Glutamatergic neuron (in vitro differentiated cells): ENCODE measurements around the gene INSC. TPM values are rescaled to one million over a fixed set of nuclear protein-coding genes. Genes with fewer than 3 reads are reported as not detected.

Experiments used
- DNase-seq: peaks from one replicate; pipeline ENCODE4 v3.0.0; 2022
- H3K27ac Mint-ChIP-seq: one replicate; pipeline ENCODE4 v1.8.0; 2020; ENCODE audit warnings: mild to moderate bottlenecking, mixed read lengths, inconsistent platforms; ENCODE audit not compliant: unreplicated experiment
- H3K27me3 Mint-ChIP-seq: one replicate; pipeline ENCODE4 v1.8.0; 2020; ENCODE audit warnings: mild to moderate bottlenecking, moderate library complexity, mixed read lengths, inconsistent platforms; ENCODE audit not compliant: unreplicated experiment
- H3K36me3 Mint-ChIP-seq: one replicate; pipeline ENCODE4 v1.8.0; 2020; ENCODE audit warnings: mild to moderate bottlenecking, mixed read lengths, inconsistent platforms; ENCODE audit not compliant: unreplicated experiment
- H3K4me1 Mint-ChIP-seq: one replicate; pipeline ENCODE4 v1.8.0; 2020; ENCODE audit warnings: mild to moderate bottlenecking, low read depth, mixed read lengths, inconsistent platforms; ENCODE audit not compliant: unreplicated experiment
- H3K4me3 Mint-ChIP-seq: one replicate; pipeline ENCODE4 v1.8.0; 2020; ENCODE audit warnings: mild to moderate bottlenecking, mixed read lengths, inconsistent platforms; ENCODE audit not compliant: unreplicated experiment
- H3K9me3 Mint-ChIP-seq: one replicate; pipeline ENCODE4 v1.8.0; 2020; ENCODE audit warnings: mild to moderate bottlenecking, moderate library complexity, mixed read lengths, inconsistent platforms; ENCODE audit not compliant: unreplicated experiment
- total RNA-seq: library from RNA; stranded (reverse); fragmentation: NEBNext Ultra II Directional; extraction: Animal tissue kit (Norgen Biotek cat#: 25700); gene quantifications from one replicate; pipeline ENCODE4 v1.2.1, GENCODE V29; 2021; ENCODE audit not compliant: unreplicated experiment
- TF ChIP-seq, protein P1 (sequence below): fragments of 200-600 bp; sonication (generic); IDR thresholded peaks from one replicate; pipeline ENCODE4 v1.5.0; 2021; ENCODE audit not compliant: partially characterized antibody, unreplicated experiment

The INSC gene
- total RNA-seq, 1 donor from 2014 or later = not detected

DNA sequence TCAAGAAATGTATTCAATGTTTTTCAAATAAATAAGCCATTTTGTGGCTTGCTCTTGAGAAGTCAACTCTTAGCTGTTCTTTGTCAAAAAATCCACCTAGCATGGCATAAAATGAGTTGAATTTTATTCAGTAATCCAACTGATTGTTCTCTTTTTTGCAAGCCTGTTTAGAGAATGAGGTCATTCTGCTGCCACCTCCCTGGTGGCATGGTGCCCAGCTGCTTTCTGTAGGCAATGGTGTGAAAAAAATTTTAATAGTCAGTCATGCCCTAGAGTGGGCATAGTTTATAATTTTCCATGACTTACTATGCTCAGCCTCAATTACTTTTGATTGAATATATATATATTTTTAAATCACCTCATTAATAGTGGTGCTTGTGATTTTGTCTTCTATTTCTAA, 177.2 kb downstream of the INSC start:
- no peaks in the 10 kb centered on the region for H3K36me3 Mint-ChIP-seq
- H3K4me1 Mint-ChIP-seq = peaks cover 2% of the 10 kb centered on the region
- no peak overlapping the region for H3K4me3 Mint-ChIP-seq
- no peaks in the 10 kb centered on the region for H3K27me3 Mint-ChIP-seq
- TF ChIP-seq, protein P1, sequence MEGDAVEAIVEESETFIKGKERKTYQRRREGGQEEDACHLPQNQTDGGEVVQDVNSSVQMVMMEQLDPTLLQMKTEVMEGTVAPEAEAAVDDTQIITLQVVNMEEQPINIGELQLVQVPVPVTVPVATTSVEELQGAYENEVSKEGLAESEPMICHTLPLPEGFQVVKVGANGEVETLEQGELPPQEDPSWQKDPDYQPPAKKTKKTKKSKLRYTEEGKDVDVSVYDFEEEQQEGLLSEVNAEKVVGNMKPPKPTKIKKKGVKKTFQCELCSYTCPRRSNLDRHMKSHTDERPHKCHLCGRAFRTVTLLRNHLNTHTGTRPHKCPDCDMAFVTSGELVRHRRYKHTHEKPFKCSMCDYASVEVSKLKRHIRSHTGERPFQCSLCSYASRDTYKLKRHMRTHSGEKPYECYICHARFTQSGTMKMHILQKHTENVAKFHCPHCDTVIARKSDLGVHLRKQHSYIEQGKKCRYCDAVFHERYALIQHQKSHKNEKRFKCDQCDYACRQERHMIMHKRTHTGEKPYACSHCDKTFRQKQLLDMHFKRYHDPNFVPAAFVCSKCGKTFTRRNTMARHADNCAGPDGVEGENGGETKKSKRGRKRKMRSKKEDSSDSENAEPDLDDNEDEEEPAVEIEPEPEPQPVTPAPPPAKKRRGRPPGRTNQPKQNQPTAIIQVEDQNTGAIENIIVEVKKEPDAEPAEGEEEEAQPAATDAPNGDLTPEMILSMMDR = no peak
- no peak for DNase-seq
- H3K27ac Mint-ChIP-seq = no peak overlapping the region
- no peaks in the 10 kb centered on the region for H3K9me3 Mint-ChIP-seq

DNA sequence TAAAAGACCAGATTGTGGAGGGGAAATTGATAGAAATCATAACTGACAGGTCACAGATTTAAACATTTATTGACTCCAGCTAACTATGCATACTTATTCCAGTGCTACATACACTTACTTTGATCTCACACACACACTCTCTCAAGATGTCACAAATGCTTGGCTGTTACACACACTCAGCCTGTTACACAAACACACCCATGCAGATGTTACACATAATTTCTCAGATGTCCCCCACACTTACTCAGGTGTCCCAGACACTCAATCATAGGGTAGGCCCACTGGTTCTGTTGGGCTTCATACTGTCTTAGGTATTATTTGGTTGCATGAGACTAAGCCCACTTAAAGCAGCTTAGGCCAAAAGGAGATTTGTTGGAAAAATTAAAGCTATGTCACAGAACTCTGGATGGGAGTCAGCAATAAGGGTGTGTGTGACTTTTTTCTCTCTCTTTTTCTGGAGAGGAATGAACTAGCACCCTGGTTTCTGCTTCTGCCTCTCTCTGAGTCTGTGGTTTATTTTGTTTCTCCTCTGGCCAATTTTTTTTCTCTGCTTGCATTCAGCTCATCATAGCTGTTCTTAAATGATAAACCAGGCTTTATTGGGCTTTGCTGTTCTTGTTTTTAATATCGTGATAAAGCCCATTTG, 179.4 kb downstream of the INSC start:
- Mint-ChIP-seq H3K4me1 (peaks cover 2% of the 10 kb centered on the region), H3K27ac (no peak overlapping the region)
- TF ChIP-seq, protein P1 = no peak

DNA sequence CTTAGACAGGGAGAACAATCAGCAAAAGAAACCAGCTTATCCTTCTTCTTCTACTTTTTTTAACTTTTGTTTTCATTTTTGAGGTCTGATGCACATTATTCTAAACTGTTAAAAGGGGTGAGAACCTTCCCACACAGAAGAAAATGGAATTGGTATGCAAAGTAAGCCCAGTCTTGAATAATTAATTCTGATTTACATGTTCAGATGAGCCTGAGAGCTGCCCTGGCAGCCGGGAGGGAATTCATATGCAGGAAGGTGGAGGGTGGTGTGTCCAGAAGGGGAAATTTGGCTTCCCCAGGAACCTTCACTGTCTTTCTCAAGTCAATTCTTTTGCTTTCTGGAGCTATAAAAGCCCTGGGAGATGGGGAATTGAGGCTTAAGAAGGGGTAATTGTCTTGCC, 181.0 kb downstream of the INSC start:
- no peaks in the 10 kb centered on the region for H3K36me3 Mint-ChIP-seq
- no peaks in the 10 kb centered on the region for H3K4me1 Mint-ChIP-seq
- H3K4me3 Mint-ChIP-seq = no peak overlapping the region
- no peak for DNase-seq
- no peaks in the 10 kb centered on the region for H3K27me3 Mint-ChIP-seq
- H3K9me3 Mint-ChIP-seq = no peaks in the 10 kb centered on the region
- no peak overlapping the region for H3K27ac Mint-ChIP-seq
- TF ChIP-seq, protein P1 = no peak

More for the DNA sequence above, 179.4 kb downstream of the INSC start:
- Mint-ChIP-seq H3K36me3 (no peaks in the 10 kb centered on the region), H3K4me3 (no peak overlapping the region), H3K27me3 (no peaks in the 10 kb centered on the region), H3K9me3 (no peaks in the 10 kb centered on the region)
- DNase-seq = no peak

Other genes with a start within 250 kb of the INSC start
- gene CYP2R1, start 222.7 kb upstream of the INSC start, total RNA-seq = 23.5 TPM
- not detected for gene CALCA, start 142.6 kb upstream of the INSC start, total RNA-seq
- 0.74 TPM for gene CALCB, start 41.3 kb upstream of the INSC start, total RNA-seq